GM18505 (cell line): Measurements from ENCODE around the gene TMEM184B.

Experiments
- ATAC-seq: cut with Tn5 transposase; IDR thresholded peaks from one replicate; pipeline ENCODE4 v1.9.1; 2021; ENCODE audit not compliant: unreplicated experiment
- POLR2A ChIP-seq: IDR thresholded peaks from 4 replicates; pipeline ENCODE4 v1.6.1; 2011; ENCODE audit warnings: borderline replicate concordance; ENCODE audit not compliant: insufficient read depth, insufficient read length; ENCODE audit errors: extremely low read depth

TMEM184B gene

DNA sequence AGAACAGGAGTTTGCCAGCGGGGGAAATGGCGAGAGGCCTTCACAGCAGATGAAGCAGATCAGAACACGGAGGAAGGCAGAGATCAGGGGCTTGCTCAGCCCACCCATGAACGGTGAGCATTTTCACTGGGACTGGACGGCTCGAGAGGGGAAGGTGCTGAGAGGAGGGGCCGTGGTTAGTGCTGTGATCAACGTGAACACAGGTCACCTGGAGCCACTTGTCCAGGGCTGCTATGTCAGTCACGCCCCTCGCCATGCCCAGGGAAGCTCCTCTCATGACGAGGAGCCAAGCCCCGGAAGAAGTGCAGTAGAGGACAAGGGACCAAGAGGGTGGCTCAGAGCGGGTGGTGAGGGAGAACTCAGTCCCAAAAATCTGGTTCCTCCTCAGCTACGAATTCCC, 98.2 kb downstream of the TMEM184B start:
- no peak for TF ChIP-seq POLR2A
- ATAC-seq: no peak

DNA sequence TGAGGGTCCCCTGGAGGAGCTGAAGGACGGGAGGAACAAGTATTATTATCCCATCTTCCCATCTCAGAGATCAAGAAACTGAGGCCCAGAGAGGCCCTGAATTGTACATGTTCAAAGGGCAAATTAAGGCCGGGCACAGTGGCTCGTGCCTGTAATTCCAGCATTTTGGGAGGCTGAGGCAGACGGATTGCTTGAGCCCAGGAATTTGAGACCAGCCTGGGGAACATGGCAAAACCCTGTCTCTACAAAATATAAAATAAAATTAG, 99.2 kb downstream of the TMEM184B start:
- no peak for TF ChIP-seq POLR2A
- ATAC-seq: no peak

DNA sequence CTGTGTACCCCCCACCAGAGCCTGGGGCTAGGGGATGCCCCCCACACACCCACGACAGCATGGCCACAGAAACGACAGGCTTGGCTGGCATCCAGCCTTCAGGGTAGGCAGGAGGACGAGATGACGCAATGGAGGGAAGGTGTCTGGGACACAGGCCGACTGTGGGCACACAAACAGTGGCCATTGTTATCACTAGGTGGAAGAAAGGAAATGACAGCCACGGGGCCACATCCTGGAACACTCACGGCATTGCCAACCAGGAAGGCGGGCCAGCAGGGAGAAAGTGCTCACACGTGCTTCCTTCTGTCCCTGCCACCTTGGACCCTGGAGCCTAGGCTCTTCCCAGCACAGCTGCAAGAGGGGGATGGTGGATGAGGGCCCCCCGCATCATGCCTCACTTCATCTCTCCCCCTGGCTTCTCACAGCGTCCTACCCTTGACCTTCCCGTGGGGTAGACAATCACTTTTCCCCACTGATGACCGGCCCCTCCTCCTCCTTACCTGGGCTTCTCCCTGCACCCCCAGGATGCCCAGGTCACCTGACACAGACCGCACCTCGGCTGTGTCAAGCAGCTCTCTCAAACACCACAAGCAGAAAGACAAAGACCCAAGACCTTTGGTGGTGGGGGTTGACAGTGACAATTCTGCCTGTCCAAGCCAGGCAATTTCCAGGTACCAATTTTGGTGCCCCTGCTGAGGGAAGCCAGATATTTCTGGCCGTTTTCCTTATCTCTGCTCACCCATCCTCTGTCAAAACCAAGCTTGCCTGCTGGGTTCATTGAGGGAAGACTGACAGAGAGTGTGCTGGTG, 99.8 kb downstream of the TMEM184B start:
- ATAC-seq: no peak
- no peak for TF ChIP-seq POLR2A

DNA sequence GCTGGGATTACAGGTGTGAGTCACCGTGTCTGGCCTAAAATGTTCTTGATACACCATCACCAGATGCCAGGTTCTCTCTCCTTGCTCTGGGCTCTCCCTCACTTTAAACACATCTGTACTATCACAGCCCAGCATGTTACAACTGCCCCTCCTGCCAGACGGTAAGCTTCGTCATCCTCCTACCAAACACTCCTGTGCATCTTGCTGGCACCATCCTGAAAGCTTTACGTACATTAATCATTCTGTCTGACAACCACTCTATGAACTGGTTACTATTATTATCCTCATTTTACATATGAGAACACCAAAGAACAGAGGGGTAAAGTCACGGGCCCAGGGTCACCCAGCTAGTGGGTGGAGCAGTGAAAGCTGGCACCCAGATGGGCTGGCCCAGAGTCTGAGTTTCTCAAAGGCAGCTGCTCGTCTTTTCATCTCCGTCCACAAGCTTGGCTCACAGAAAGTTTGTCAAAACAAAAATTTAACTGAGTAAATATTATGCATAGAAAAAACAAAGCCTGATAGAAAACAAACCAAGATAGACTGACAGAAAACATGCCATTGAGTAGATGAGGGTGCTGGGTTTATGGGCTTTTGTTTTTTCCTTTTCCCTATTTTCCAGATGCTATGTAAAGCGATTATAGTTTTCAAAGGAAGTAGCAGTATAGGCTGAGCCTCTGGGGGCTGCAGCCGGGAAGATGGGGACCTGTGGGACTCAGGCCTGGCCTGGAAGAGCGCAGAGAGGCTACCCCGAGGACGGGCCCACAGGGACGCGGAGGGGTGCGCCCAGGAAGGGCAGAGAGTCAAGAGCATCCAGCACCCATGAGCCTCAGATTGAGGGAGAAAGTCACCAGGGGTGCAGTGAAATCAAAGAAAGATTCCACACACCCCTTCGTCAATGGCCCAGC, 100.6 kb downstream of the TMEM184B start:
- no peak for TF ChIP-seq POLR2A
- no peak for ATAC-seq

DNA sequence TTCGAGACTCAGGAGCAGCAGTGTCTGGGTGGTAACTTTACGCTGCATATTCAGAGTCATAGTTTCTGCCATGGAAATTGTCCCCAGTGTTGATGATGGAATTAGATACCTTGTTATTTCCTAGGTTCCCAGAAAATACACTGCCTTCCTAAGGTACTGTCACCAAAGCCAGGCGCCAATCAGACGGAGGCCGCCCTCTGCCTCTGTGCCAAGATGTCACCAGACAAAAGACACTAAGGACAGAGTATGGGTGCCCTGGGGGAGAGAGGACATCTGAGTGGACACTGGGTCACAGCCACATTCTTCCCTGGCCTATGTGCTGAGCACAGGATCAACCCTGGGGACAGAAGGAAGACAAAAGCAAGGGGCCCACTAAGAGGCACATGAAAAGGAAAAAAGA, 102.3 kb downstream of the TMEM184B start:
- ATAC-seq: no peak
- no peak for TF ChIP-seq POLR2A
